DMS 273 treated with DMSO at 0.1 percent for 48 hours (cell line): ENCODE results near the gene ACBD3.
A peak's percentile ranks its signal among the peaks of the same experiment; 100 is the strongest.
"Not testable (repeated sequence)": the region's sequence is repeated elsewhere in the genome, so short reads cannot be mapped to it uniquely, and the experiment has no call there.

ENCODE experiments used
- DNase-seq: peaks from one replicate; lab custom pipeline; 2025; lab: John Stamatoyannopoulos, UW

Gene ACBD3

DNA sequence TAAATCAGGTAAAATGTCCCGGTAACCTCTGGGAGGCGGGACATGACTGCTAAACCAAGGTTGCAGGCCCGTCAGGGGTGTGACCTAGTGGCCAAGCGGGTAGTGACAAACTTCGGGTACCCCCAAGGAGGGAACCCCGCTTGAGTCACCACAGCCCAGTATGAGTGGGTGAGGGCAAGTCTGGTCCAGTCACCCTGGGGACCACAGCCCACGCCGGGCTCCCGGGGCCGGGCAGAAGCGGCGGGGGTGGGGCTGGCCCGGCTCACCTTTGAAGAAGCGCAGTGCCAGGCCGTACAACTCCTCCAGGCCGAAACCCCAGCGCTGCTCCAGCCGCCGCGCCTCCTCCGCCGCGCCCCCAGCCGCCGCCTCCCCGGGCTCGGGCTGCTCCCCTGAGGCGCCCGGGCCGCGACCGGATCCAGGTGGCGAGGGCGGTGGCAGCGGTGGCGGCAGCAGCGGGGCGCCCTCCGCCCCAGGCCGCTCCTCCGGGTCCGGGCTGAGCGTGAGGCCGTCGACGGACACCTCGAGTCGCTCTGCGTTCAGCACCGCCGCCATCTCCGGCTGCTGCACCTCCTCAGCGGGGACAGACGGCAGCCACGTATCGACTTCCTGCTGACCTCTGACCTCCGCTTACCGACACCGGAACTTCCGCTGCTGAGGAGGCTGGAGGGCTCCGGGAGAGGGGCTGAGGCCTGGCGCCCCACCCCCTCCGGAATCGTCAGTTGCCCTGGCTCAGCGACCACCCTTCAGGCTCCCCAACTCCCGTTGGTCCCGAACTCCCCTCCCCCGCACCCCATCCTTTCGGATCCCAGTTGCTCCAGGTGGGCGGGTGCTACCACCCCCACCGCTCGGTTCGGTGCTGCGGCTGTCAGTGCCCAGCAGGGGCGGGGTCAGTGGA lies at the start of gene ACBD3:
ACBD3 (minus strand) TSS at position 618 of the 895 bp plus-strand sequence; CDS start at position 552, 66 bp downstream.
- peak; percentile 75 for DNase-seq

DNA sequence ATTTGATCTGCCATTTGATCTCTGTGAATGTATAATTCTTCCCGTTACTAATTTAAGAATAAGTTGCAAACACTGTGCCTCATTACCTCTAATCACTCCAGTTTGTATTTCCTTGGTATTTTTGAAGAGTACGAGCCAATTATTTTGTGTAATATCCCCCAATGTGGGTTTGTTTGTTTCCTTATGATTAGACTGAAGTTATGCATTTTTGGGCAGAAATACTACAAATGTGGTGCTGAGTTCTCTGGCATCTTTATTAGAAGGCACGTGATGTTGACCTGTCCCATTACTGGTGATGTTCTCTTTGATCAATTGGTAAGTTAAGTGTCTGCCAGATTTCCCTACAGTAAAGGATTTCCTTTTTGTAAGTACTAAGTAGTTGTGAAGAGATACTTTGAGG lies 47.3 kb upstream of the ACBD3 start:
- no peak for DNase-seq

DNA sequence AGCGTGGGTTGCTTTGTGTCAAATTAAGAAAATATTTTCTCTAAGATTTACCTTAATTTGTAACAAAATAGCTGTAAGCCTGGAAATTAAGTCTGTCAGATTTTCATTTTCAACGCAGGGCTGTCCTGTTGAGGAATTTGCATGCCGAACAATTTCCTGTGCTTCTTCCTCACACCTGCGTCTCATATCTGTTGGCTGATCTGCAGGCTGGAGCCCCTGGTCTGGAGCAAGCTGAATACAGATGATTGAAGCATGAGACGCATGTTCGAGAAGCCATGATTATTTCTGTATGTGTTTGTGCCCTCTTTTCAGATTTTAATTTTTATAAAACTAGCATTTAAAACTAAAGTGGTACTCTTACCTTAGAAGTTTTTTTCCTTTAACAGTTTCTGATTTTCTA lies 46.8 kb upstream of the ACBD3 start:
- DNase-seq, result no peak

DNA sequence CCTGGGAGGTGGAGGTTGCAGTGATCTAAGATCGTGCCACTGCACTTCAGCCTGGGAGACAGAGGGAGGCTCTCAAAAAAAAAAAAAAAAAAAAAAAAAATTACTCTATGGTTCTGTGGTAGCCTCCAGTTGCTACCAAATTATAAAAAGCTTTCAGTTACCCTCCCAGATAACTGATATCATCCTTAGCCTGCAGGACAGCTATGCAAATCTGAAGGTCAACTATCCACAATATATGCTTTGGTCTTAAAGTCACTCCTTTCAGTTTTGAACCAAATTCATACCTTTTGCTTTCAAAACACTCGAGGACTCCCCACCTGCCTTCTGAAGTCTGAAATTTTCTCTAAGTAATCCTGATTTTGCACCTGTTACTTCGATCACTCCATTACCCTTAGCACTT lies 40.1 kb upstream of the ACBD3 start:
- DNase-seq, result no peak

DNA sequence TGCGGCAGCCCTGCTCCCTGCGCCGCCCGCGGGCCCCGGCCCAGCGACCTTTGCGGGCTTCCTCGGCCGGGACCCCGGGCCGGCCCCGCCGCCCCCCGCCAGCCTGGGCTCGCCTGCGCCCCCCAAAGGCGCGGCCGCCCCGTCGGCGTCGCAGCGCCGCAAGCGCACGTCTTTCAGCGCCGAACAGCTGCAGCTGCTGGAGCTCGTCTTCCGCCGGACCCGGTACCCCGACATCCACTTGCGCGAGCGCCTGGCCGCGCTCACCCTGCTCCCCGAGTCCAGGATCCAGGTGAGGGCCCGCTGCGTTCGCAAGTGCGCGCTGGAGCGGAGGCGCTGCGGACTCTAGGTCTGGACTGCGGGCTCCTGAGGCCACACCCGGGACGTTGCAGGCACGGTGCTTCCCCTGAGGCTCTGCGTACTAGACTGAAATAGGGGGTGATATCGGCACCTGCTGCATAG lies 37.3 kb upstream of the ACBD3 start:
- DNase-seq, result no peak

DNA sequence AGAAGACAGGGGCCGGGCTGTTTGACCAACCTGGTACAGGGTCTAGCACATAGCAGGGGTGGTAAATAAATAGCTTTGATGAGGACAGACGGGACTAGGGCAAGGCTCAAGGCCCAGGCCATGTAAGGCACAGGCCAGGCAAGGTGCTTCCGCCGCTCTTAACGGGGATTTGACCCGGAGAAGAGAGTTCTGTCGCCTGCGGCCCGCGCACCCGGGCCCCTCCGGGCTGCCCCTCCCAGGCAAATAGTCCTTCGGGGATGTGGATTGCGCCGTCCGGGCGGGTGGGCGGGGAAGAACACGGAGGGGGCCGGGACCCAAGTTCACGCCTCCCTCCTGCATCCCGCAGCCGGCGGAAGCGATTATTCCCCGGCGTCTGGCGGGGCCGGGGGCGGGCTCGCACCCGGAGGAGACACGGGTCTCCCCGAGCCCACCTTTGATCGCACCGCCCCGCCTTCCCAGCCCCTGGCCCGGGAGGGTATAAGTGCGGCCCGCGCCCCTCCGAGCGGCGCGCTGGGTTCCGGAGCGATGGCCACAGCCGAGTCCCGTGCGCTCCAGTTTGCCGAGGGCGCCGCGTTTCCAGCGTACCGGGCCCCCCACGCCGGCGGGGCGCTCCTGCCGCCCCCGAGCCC lies 36.7 kb upstream of the ACBD3 start, which contains the start of gene MIXL1:
MIXL1 (plus strand) TSS at position 508 of the 629 bp plus-strand sequence; CDS start at position 526, 18 bp downstream.
- DNase-seq, result no peak

DNA sequence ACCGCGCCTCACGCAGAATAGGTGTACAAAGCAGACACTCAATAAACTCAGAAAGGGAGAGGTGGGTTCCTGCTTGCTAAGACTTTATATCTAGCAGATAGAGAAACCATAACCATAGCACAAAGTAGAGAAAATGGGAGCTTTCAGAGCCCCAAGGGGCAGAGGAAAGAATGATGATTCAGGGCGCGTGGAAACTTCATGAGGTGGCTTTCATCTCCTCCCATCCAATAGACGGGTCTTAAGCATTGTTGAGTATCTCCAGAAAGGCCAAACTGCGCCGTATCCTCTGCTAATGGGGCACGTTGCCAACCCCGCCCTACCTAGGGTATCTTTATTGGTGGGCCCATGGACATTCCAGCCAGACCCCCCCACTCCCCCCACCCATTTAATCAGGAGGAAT lies 36.1 kb upstream of the ACBD3 start:
- no peak for DNase-seq

DNA sequence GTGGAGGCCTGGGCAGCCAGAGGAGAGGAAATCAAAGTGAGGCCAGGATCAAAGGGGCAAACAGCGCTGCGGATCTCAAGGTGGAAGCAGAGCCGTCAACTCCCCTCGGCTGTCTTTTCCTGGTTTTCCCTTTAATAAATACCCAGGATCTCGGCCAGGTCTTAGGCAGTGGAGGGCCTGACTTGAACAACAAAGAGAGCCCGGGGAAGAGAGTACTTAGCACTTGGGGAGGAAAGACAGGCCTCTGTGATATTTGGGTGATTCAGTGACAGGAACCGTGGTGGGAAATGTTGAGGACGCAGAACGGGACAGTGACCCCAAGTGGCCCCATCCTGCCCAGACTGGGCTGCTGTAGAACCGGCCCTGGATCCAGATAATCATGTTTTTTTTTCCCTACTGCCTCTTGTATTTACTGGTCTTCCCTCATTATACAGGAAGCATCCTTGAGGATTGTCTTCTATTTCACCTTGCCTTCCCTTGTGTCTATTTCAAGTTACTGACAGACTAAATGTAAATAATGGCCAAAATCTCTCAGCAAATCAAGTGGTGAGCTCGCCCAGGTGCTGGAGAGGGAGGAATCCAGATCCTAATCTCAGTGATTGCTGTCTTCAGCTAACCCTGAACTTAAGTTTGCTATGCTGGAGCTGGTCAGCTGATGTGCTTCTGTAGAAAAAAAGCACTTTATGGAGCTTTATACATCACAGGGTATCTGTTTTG lies 34.1 kb upstream of the ACBD3 start:
- no peak for DNase-seq

DNA sequence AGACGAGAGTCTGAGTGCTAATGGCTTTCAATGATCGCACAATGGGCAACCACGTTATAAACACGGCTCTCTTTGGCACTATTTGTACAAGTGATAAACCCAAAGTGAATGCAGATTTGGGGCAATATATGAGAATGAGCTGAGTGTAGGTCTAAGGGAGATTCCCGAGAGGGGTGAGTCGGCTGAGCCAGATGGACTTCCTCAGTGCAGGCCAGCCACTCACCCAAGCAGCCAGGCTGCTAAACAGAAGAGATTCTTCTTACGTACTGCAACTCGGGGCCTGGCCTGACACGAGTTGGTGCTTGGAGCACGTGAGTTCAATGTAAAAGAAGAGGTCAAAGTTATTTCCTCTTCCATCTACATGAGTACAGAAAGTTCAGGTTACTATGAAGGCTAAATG lies 30.7 kb upstream of the ACBD3 start:
- no peak for DNase-seq

DNA sequence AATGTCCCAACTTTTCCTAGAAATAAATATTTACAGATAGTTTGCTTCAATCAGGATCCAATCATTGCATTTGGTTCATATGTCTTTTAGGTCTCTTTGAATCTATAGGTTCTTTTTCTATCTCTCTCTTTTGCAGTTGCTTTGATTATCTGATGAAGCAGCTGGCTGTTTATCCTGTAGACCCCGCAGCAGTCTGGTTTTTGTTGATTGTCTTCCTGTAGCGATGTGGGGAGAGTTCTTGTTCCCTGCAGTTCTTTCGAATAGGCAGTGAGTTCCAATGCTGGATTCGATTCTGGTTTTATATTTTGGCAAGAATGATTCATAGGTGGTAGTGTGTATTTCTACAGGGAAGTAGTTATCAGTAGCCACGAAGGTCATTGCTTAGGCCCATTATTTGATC lies 29.5 kb upstream of the ACBD3 start:
- DNase-seq, result no peak

DNA sequence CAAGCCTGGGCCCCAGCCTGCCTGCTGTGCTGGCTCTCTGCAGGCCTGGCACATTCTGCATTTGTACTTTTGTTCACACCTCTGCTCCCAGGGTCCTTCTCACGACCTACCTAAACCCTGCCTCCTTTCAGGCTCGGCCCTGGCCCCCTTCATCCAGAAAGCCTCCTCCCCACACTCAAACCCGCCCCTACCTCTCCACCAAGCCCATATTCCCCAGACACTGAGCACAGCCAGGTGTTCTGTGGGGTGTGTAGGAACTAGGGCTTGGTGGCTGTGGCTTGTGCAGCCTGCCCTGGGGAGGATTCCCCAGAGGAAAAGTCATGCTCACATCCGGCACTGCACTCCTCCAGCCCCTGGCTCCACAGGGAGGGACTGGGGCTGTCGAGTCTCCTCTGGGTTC lies 28.7 kb upstream of the ACBD3 start:
- no peak for DNase-seq

DNA sequence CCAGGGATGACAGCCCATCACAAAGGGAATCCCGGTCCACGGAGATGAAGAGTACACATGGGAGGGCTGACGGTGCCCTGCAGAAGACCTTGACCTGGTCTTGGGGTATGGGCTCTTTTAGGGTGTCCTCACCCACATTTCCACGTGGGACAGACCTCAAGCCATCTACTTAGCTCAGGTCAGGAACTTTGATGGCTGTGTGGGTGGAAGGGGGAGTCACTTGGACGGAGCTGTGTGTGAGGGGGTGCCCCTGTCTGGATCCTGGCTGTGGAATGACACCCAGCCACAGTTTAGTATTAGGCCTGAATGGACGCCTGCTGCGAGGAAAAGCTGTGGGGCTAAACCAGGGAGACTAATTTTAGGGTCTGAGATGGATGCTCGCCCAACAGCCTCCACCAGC lies 26.0 kb upstream of the ACBD3 start:
- no peak for DNase-seq

DNA sequence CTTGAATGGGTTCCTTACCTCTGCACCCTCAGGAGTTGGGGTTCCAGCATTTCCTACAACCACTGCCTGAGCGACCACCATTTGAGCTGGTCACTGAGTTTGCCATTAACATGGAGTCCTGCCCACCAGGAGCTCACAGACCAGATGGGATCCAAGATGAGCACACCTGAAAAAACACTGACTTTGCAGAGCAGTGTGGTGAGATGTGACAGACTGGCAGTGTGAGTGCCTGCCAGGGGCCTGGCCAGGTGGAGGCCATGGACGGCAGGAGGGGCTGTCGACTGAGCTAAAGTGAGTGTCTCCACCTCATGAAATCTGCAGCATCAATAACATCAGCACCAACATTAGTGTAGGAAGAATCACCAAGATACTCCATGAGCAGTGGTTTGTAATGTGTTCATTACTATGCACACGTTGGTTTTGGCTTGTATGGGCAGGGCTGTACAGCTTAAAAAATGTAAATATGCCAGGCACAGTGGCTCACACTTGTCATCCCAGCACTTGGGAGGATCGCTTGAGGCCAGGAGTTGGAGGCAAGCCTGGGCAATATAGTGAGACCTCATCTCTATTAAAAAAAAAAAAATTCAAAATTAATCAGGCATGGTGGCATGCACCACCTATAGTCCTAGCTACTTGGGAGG lies 24.8 kb upstream of the ACBD3 start:
- no peak for DNase-seq

DNA sequence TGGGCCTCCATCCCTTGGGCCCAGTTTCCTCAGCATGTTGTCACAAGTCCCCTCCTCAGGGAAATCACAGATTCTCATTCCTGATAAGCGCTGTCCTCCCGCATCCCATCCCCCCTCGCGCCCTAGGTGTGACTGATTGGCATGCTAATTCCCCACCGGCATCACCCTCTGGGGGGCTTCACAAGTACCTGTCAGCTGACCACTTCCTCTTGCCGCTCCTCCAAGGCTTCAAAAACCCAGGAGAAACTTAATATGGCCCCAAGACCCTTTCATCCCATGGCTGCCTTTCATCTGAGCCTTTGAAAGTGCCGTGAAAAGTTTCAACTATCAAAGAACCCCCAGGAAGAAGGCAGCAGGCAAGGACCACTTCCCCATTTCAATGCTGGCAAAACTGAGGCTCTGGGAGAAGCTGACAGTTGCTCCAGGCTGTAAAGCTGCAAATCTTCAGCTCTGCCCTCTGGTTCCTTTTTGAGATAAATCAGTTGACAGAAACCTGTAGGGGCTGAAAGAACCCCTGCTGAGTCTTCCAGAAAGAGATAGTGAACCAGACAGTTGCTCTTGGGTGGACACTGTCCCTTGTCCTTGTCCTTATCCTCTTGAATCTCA lies 24.1 kb upstream of the ACBD3 start:
- no peak for DNase-seq

DNA sequence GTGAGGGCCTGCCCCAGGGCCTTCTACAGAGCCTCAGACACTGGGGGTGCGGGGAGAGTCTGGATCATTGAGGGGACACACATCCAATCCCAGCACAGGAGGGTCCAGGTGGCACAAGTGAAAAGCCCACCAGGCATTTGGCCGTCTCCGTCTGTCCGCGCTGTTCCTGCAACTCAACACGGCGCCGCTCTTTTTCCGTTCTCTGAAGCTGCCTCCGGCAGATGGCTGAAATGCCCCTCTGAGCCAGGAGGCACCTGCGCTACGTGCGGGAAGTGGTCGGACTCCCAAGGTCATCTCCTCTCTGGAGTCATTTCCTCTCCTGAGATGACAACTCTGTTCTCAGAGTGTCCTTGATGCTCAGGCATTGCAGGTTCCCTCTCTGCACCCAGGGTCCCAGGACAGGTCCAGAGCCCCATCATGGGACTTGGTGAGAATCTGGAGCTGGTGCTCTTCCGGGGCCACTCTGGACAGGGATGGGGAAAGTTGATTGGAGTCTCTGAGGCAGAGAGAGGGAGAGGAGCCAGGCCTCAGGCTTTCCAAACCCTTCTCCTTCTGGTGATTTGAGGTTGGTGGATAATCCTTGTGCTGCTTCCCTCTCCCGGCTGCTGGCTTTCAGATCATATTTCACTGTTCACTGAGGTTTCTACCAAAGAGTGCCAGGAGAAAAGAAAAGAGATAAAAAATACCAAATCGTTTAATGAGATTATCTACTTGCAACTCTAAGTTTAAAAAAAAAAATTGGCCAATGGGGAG lies 22.9 kb upstream of the ACBD3 start:
- DNase-seq, result peak; percentile 37

DNA sequence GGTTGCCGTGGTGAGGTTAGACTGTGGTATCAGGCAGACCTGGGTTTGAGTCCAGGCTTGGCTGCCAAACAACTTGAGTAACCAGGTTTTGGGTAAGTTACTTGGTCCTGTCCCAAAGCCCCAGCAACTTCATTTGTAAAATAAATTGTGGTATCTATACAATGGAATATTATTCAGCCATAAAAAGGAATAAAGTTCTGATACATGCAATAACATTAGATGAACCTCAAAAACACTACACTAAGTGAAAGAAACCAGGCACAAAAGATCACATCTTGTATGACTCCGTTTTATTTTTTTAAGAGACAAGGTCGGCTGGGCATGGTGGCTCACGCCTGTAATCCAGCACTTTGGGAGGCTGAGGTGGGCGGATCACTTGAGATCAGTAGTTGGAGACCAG lies 20.5 kb upstream of the ACBD3 start:
- no peak for DNase-seq

DNA sequence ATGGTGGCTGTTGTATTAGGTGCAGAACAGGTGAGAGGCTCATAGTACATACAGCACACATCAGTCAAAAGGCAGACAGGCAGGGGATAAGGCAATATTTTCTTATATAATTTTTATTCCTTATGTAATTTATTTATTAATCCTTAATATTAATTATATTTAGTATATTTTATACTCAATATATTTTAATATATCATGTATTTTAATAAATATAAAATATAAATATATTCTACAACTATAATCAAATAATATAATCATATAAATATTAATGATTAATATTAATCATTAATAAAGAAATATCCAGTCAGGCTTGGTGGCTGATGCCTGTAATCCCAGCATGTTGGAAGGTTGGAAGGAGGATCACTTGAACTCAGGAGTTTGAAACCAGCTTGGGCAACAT lies 17.7 kb upstream of the ACBD3 start:
- no peak for DNase-seq

DNA sequence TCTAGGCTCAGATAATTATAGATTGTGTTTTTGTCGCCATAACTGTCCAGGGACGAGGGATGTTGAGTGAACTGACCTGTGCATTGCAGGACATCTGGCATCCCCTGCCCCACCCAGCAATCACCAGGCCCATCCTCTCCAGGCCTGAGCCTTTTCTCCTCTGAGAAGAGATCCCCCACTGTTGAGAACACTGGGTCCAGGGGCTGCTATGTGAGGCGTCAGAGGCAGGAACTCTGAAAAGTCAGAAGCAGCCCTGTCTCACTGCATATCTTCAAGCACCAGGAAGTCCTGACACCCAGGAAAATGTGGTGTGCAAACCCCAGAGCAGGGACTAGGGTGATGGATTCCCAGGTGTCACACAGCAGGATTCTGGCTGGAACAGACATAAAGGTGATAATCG lies 17.1 kb upstream of the ACBD3 start:
- no peak for DNase-seq

DNA sequence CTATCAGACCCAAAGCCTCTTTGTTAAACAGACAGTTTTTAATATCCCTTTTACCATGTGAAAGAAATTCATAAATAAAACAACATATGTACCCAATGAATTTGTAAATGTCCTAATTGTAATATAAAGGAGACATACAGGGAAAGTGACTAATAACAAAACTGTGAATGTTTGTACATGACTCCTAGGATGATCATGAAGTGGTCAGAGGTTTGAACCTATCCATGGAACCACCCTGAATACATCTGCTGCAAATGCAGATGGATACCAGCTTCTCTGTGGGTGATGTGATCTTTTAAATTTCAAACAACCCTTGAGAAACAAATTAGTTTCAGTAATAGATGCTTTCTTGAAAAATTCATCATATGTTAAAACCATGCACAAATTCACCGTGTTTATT lies 16.7 kb upstream of the ACBD3 start:
- DNase-seq, result no peak

DNA sequence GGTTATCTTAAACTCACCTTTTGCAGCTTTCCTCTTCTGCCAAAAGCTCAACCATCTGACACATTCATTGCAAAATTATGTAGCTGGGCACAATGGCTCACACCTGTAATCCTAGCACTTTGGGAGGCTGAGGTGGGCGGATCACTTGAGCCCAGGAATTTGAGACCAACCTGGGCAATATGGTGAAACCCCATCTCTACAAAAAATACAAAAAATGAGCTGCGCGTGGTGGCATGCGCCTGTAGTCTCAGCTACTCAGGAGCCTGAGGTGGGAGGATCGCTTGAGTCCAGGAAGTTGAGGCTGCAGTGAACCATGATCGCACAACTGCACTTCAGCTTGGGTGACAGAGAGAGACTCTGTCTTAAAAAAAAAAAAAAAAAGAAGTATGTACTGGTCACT lies 16.1 kb upstream of the ACBD3 start:
- not testable (repeated sequence) for DNase-seq

DNA sequence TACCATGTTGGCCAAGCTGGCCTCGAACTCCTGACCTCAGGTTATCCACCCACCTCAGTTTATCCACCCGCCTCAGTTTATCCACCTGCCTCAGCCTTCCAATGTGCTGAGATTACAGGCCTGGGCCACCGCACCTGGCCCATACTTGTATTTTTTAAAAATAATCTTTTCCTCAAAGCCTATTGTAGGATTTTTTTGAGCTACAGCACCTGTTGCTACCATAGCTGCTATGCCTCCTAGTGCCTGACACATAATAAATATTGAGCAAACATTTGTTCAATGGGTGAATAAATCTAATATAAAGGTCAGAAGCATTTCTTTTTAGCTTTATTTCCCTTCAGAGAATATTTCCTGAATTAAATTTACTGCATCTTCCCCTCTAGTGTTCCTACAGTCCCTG lies 15.7 kb upstream of the ACBD3 start:
- DNase-seq, result no peak
